ENCODE data around the gene CCDC106.
A peak's percentile ranks its signal among the peaks of the same experiment; 100 is the strongest.

The CCDC106 gene

GRCh38 chr19:55672418-55672817 is 24.4 kb downstream of the CCDC106 start:
- H3K27ac ChIP-seq = no peak overlapping the region
- H3K4me3 ChIP-seq (ENCODE audit: low read depth, low read length) = no peak overlapping the region
- no peak for TF ChIP-seq CTCF (IDR thresholded peaks at IDR 0.05)
- H3K9ac ChIP-seq = no peak overlapping the region
- no peaks in the 10 kb centered on the region for H3K27me3 ChIP-seq (ENCODE audit: control insufficient read depth, insufficient read depth, low read length)
- no peaks in the 10 kb centered on the region for H3K36me3 ChIP-seq (ENCODE audit: control insufficient read depth, insufficient read depth, low read length)
- H3K4me1 ChIP-seq = peaks cover 19% of the 10 kb centered on the region
- peaks cover 42% of the 10 kb centered on the region for H3K79me2 ChIP-seq
- no peaks in the 10 kb centered on the region for H3K9me3 ChIP-seq (ENCODE audit: control insufficient read depth, low read length)
- H3K4me2 ChIP-seq (ENCODE audit: low read length) = no peak overlapping the region
- no peak overlapping the region for H2AFZ ChIP-seq

GRCh38 chr19:55673465-55673864 is 25.5 kb downstream of the CCDC106 start:
- H3K9ac ChIP-seq = no peak overlapping the region
- H3K27me3 ChIP-seq (ENCODE audit: control insufficient read depth, insufficient read depth, low read length) = no peaks in the 10 kb centered on the region
- no peak overlapping the region for H2AFZ ChIP-seq
- peaks cover 32% of the 10 kb centered on the region for H3K79me2 ChIP-seq
- H3K4me1 ChIP-seq = peaks cover 25% of the 10 kb centered on the region
- no peak overlapping the region for H3K4me3 ChIP-seq (ENCODE audit: low read depth, low read length)
- H3K27ac ChIP-seq = no peak overlapping the region
- no peaks in the 10 kb centered on the region for H3K9me3 ChIP-seq (ENCODE audit: control insufficient read depth, low read length)
- H3K4me2 ChIP-seq (ENCODE audit: low read length) = no peak overlapping the region
- TF ChIP-seq CTCF (IDR thresholded peaks at IDR 0.05) = no peak
- H3K36me3 ChIP-seq (ENCODE audit: control insufficient read depth, insufficient read depth, low read length) = no peaks in the 10 kb centered on the region

- TF ChIP-seq CTCF (IDR thresholded peaks at IDR 0.05) = no peak
- Histone ChIP-seq H3K79me2 (peaks cover 28% of the 10 kb centered on the region), H3K4me2 (ENCODE audit: low read length) (no peak overlapping the region), H3K36me3 (ENCODE audit: control insufficient read depth, insufficient read depth, low read length) (no peaks in the 10 kb centered on the region), H3K27ac (no peak overlapping the region), H3K9me3 (ENCODE audit: control insufficient read depth, low read length) (no peaks in the 10 kb centered on the region), H3K4me1 (peaks cover 27% of the 10 kb centered on the region), H3K9ac (no peak overlapping the region), H3K4me3 (ENCODE audit: low read depth, low read length) (no peak overlapping the region), H3K27me3 (ENCODE audit: control insufficient read depth, insufficient read depth, low read length) (no peaks in the 10 kb centered on the region), H2AFZ (no peak overlapping the region)
These were observed 25.9 kb downstream of the CCDC106 start for GRCh38 chr19:55673889-55674288.

- no peak overlapping the region for H3K9ac ChIP-seq
- TF ChIP-seq CTCF (IDR thresholded peaks at IDR 0.05) = no peak
- H3K79me2 ChIP-seq = peaks cover 29% of the 10 kb centered on the region
- no peaks in the 10 kb centered on the region for H3K9me3 ChIP-seq (ENCODE audit: control insufficient read depth, low read length)
- peak overlapping the region; percentile 69 for H3K4me2 ChIP-seq (ENCODE audit: low read length)
- H3K4me3 ChIP-seq (ENCODE audit: low read depth, low read length) = peak overlapping the region; percentile 58
- no peaks in the 10 kb centered on the region for H3K36me3 ChIP-seq (ENCODE audit: control insufficient read depth, insufficient read depth, low read length)
- H3K27me3 ChIP-seq (ENCODE audit: control insufficient read depth, insufficient read depth, low read length) = no peaks in the 10 kb centered on the region
- H3K27ac ChIP-seq = peak overlapping the region; percentile 68
- H2AFZ ChIP-seq = peak overlapping the region; percentile 59
- H3K4me1 ChIP-seq = peaks cover 33% of the 10 kb centered on the region
These were observed 26.4 kb downstream of the CCDC106 start for GRCh38 chr19:55674459-55674840.

- Histone ChIP-seq H3K9ac (peak within 1 kb of the TSS; percentile 31), H3K36me3 (ENCODE audit: control insufficient read depth, insufficient read depth, low read length) (no peaks in the 10 kb centered on the region), H3K4me1 (peaks cover 37% of the 10 kb centered on the region), H3K27ac (peak within 1 kb of the TSS; percentile 68), H3K79me2 (peaks cover 29% of the 10 kb centered on the region), H3K9me3 (ENCODE audit: control insufficient read depth, low read length) (no peaks in the 10 kb centered on the region), H2AFZ (peak within 1 kb of the TSS; percentile 59), H3K4me3 (ENCODE audit: low read depth, low read length) (peak within 1 kb of the TSS; percentile 79), H3K27me3 (ENCODE audit: control insufficient read depth, insufficient read depth, low read length) (no peaks in the 10 kb centered on the region), H3K4me2 (ENCODE audit: low read length) (peak within 1 kb of the TSS; percentile 89)
- TF ChIP-seq CTCF (IDR thresholded peaks at IDR 0.05) = no peak
These were observed 27.0 kb downstream of the CCDC106 start, which contains the start of gene EPN1 for GRCh38 chr19:55674841-55675660. Gene EPN1 (plus strand): TSS chr19:55675226. CDS start chr19:55678628, 3,402 bp downstream.
